Thymus (tissue), 11 donors: ENCODE results near the gene HELT. TPM values are rescaled to one million over a fixed set of nuclear protein-coding genes. Genes with fewer than 3 reads are reported as not detected.
A peak's percentile ranks its signal among the peaks of the same experiment; 100 is the strongest.
"Not testable (repeated sequence)": the region's sequence is repeated elsewhere in the genome, so short reads cannot be mapped to it uniquely, and the experiment has no call there.

ENCODE experiments used
- DNase-seq, 9 donors: peaks; one replicate each; pipeline ENCODE4 v3.0.0-alpha.2; 2013; ENCODE audit warnings: low spot score in 9 of 9, low read depth in 6 of 9, missing footprints in 1 of 9
- H3K27ac ChIP-seq, 2 donors: one replicate each; pipeline ENCODE4 v1.5.1; 2013; ENCODE audit warnings: control low read depth in 1 of 2, low read depth in 1 of 2, low read length in 1 of 2, mild to moderate bottlenecking in 1 of 2, moderate library complexity in 1 of 2
- H3K27me3 ChIP-seq, 2 donors: one replicate each; pipeline ENCODE4 v1.5.1; 2013; ENCODE audit warnings: low read length in 1 of 2; ENCODE audit not compliant: control insufficient read depth in 2 of 2, insufficient read depth in 1 of 2
- H3K36me3 ChIP-seq, 2 donors: one replicate each; pipeline ENCODE4 v1.5.1; 2013; ENCODE audit warnings: low read length in 1 of 2, mild to moderate bottlenecking in 1 of 2, moderate library complexity in 1 of 2; ENCODE audit not compliant: control insufficient read depth in 2 of 2, insufficient read depth in 2 of 2
- H3K4me1 ChIP-seq, 2 donors: one replicate each; pipeline ENCODE4 v1.5.1; 2013; ENCODE audit warnings: low read length in 2 of 2; ENCODE audit not compliant: control insufficient read depth in 2 of 2, insufficient read depth in 2 of 2
- H3K4me3 ChIP-seq, 2 donors: one replicate each; pipeline ENCODE4 v1.5.1; 2013; ENCODE audit warnings: low read length in 2 of 2, control low read depth in 1 of 2, mild to moderate bottlenecking in 1 of 2
- H3K9me3 ChIP-seq, 2 donors: one replicate each; pipeline ENCODE4 v1.5.1; 2013; ENCODE audit warnings: low read length in 1 of 2, mild to moderate bottlenecking in 1 of 2; ENCODE audit not compliant: control insufficient read depth in 2 of 2, insufficient read depth in 1 of 2
- WGBS: extraction: QIAGEN DNeasy Blood & Tissue Kit; methylation state at CpG from one replicate; pipeline ENCODE4 v1.1.7; 2013; 5-methylcytosine and 5-hydroxymethylcytosine counted together
- polyA plus RNA-seq: library from polyadenylated mRNA; stranded (reverse); fragments of 200-250 nt; gene quantifications from one replicate; pipeline ENCODE4 v1.2.3, GENCODE V29; 2013
- total RNA-seq: library from RNA; stranded (reverse); fragments of 120-200 nt; gene quantifications from one replicate; pipeline ENCODE4 v1.2.4, GENCODE V29; 2013
- donor health status: healthy.

HELT gene
- total and polyA plus RNA-seq, 2 donors = 0.07 TPM; not detected in 1

DNA sequence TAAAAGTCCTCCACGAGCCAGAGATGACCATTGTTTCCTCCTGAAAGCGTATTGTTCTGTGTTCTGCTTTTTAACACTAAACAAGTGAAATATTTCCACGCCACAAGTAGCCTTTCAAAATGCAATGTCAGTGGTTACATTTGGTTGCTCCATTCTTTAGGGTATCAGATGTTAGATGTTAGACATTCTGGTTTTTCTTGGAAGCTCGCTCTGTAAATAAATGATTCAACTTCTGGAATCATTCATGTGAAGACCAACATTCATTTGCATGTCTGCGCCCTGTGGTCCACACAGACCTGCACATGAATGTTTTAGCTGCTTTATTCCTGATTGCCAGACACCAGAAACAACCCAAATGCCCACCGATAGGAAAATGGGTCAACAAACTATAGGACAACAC, 38.0 kb upstream of the HELT start:
- Histone ChIP-seq H3K27ac (no peak overlapping the region), H3K4me1 (peaks cover 4 to 10% of the 10 kb centered on the region in 2 donors), H3K4me3 (no peak overlapping the region), H3K27me3 (no peaks in the 10 kb centered on the region), H3K9me3 (peaks cover 0 to 2% of the 10 kb centered on the region in 2 donors), H3K36me3 (no peaks in the 10 kb centered on the region)
- WGBS = 89% methylated on average over 6 of the region's 6 CpGs
- DNase-seq = no peak

DNA sequence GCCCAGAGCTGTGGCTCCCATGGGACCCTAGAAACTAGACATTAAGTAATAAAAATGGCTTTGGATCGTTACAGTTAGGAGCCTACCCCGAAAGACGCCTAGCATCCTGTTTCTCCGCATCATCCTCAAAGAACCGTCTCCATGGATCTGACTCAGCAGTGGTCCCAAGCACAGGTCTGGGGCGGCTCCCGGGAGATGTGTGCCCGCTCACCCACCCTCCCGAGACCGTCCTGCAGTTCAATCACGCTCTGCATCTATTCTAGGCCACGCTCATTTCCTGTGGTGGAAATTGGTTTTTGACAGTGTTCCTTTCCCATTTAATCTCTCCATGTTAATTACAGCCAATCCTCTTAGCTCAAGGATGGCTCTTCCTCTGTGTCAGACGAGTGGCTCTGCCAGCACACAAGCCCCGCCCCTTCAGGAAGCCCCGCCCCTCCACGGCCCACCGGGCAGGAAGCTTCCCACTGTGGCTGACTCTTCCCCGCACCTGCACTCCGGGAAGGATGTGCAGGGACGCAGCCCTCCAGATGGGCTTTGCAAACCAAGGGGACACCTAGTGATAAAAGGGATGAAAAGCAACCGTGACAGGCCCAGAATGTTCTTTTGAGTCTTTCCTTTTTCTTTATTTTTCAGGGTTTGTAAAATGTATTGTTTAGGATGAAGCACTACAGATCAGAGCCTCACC, 34.5 kb upstream of the HELT start:
- no peaks in the 10 kb centered on the region for H3K9me3 ChIP-seq
- H3K4me3 ChIP-seq = no peak overlapping the region
- peak in 6 of 9 donors; percentile 10 to 70 (median 50) for DNase-seq
- H3K27me3 ChIP-seq = no peaks in the 10 kb centered on the region
- no peaks in the 10 kb centered on the region for H3K36me3 ChIP-seq
- peaks cover 4 to 10% of the 10 kb centered on the region in 2 donors for H3K4me1 ChIP-seq
- H3K27ac ChIP-seq = no peak overlapping the region
- 30% methylated on average over 21 of the region's 21 CpGs for WGBS

DNA sequence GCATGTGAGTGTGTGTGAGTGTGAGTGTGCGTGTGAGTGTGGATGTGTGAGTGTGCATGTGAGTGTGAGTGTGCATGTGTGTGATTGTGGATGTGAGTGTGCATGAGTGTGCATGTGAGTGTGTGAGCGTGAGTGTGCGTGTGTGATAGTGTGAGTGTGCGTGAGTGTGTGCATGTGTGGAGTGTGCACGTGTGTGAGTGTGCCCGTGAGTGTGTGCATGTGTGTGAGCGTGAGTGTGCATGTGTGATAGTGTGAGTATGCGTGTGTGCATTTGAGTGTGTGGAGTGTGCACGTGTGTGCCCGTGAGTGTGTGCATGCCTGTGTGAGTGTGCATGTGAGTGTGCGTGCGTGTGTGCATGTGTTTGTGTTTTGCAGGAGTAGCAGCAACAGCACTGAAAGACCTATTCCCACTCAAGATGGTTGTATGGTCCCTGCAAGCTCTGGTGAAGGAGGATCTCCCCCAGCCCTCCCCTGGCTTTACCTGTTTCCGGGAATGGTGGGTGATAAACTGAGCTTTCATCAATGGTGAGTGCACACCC, 30.7 kb upstream of the HELT start:
- peaks cover 4 to 10% of the 10 kb centered on the region in 2 donors for H3K4me1 ChIP-seq
- WGBS = 89% methylated on average over 13 of the region's 13 CpGs
- DNase-seq = no peak
- H3K4me3 ChIP-seq = no peak overlapping the region
- peaks cover 0 to 3% of the 10 kb centered on the region in 2 donors for H3K27me3 ChIP-seq
- no peaks in the 10 kb centered on the region for H3K9me3 ChIP-seq
- H3K27ac ChIP-seq = no peak overlapping the region
- H3K36me3 ChIP-seq = no peaks in the 10 kb centered on the region

DNA sequence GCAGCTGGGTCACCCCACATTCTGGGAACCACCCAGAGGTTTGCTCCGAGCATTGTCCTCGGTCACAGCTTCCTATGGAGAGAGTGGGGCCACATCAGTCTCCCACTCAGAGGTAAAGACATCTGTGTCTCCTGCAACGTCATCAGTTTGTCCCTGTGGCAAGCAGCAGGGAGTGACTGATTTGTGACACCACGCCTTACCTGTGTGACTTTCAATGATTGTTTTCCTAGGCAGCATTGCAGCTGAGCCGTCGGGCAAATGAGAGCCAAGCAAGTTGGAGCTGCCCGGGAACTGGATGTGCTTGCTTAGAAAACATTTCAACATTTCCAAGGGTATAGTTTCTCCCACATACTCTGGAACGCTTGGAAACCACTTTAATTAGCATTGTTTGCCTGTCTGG, 29.7 kb upstream of the HELT start:
- Histone ChIP-seq H3K36me3 (no peaks in the 10 kb centered on the region), H3K9me3 (no peaks in the 10 kb centered on the region), H3K4me1 (peaks cover 2 to 5% of the 10 kb centered on the region in 2 donors), H3K4me3 (no peak overlapping the region), H3K27me3 (peaks cover 0 to 3% of the 10 kb centered on the region in 2 donors), H3K27ac (no peak overlapping the region)
- DNase-seq = no peak
- 93% methylated on average over 8 of the region's 8 CpGs for WGBS

DNA sequence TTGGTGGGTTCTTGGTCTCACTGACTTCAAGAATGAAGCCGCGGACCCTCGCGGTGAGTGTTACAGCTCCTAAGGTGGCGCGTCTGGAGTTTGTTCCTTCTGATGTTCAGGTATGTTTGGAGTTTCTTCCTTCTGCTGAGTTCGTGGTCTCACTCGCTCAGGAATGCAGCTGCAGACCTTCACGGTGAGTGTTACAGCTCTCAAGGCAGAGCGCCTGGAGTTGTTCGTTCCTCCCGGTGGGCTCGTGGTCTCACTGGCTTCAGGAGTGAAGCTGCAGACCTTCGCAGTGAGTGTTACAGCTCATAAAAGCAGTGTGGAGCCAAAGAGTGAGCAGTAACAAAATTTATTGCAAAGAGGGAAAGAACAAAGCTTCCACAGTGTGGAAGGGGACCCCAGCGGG, 29.0 kb upstream of the HELT start:
- H3K27me3 ChIP-seq, H3K27ac ChIP-seq, H3K9me3 ChIP-seq, DNase-seq, H3K4me1 ChIP-seq, H3K36me3 ChIP-seq, H3K4me3 ChIP-seq: not testable (repeated sequence)
- WGBS = 87% methylated on average over 15 of the region's 15 CpGs

DNA sequence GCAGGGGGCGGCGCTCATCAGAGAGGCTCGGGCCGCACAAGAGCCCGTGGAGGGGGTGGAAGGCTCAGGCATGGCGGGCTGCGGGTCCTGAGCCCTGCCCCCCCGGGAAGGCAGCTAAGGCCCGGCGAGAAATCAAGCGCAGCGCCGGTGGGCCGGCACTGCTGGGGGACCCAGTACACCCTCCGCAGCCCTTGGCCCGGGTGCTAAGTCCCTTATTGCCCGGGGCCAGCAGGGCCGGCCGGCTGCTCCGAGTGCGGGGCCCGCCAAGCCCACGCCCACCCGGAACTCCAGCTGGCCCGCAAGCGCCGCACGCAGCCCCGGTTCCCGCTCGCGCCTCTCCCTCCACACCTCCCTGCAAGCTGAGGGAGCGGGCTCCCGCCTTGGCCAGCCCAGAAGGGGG, 28.2 kb upstream of the HELT start:
- not testable (repeated sequence) for H3K9me3 ChIP-seq, DNase-seq, H3K36me3 ChIP-seq, H3K27ac ChIP-seq, H3K4me3 ChIP-seq, H3K4me1 ChIP-seq, H3K27me3 ChIP-seq
- WGBS = 94% methylated on average over 26 of the region's 34 CpGs

DNA sequence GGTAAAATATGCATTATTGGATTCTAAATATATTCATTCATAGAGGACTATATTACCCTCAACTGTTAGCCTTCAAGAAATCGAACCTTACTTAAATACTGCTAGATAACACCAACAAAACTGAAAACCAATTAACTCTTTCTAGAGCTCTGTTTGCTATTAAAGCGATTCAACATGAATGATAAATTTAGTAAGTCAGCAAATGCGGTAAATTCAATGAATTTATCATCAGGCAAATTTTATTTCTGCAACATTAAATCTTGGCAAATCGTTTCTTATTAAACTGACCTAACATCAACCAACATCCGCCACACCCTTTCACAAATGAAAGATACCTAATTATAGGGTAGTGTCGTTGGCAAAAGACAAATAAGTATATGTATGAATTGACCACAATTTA, 26.4 kb upstream of the HELT start:
- Histone ChIP-seq H3K4me3 (no peak overlapping the region), H3K27me3 (peaks cover 0 to 3% of the 10 kb centered on the region in 2 donors), H3K27ac (no peak overlapping the region), H3K4me1 (no peaks in the 10 kb centered on the region), H3K9me3 (no peaks in the 10 kb centered on the region), H3K36me3 (no peaks in the 10 kb centered on the region)
- 95% methylated on average over 6 of the region's 6 CpGs for WGBS
- no peak for DNase-seq

DNA sequence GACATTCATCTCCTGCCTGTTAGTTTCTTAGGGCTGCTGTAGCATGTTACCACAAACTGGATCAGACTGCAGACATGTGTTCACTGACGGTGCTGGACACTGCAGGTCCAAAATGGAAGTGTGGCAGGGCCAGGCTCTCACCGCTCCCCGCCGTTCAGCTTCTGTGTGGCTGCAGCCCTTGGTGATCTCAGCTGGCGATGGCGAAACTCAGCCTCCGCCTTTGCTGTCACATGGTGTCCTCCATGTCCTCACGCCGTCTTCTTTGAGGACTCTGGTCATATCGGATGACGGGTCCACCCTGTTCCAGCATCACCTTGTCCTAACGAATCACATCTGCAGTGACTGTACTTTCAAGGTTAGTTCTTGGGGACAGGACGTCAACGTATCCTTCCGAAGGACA, 25.9 kb upstream of the HELT start:
- Histone ChIP-seq H3K9me3 (no peaks in the 10 kb centered on the region), H3K36me3 (no peaks in the 10 kb centered on the region), H3K27me3 (peaks cover 0 to 3% of the 10 kb centered on the region in 2 donors), H3K27ac (no peak overlapping the region), H3K4me1 (no peaks in the 10 kb centered on the region), H3K4me3 (no peak overlapping the region)
- 94% methylated on average over 15 of the region's 15 CpGs for WGBS
- DNase-seq = no peak

DNA sequence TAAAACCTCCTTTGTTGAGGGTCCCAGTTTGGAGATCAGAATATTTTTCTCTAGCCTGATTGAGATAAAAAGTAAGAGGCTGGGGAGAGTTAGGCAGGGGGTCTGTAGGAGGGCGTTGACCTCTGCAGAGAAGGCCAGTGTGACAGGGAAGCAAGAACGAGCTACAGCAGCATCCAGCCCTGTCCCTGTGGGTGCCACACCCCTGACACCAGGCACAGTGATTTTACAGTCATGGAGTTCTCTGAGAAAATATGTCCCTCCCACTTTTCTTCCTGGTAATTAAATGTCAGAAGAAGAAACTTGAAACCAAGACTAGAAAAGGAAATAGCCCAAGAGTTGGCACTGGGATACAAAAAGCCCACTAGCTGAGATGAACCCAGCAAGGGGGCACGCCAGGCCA, 25.0 kb upstream of the HELT start:
- WGBS = 83% methylated on average over 3 of the region's 3 CpGs
- H3K4me1 ChIP-seq = no peaks in the 10 kb centered on the region

More for the DNA sequence above, 25.0 kb upstream of the HELT start:
- Histone ChIP-seq H3K4me3 (no peak overlapping the region), H3K9me3 (no peaks in the 10 kb centered on the region), H3K27me3 (peaks cover 0 to 3% of the 10 kb centered on the region in 2 donors), H3K27ac (no peak overlapping the region), H3K36me3 (no peaks in the 10 kb centered on the region)
- DNase-seq = no peak
